IMR-90 (cell line): Measurements from ENCODE around the gene RHBDF1.
"Not testable (repeated sequence)": the region's sequence is repeated elsewhere in the genome, so short reads cannot be mapped to it uniquely, and the experiment has no call there.

Experiments
- BHLHE40 ChIP-seq: fragments of 150-350 bp; IDR thresholded peaks from 2 replicates; pipeline ENCODE4 v1.6.1; 2016; ENCODE audit warnings: mild to moderate bottlenecking, low read depth, low read length
- CEBPB ChIP-seq: IDR thresholded peaks from 2 replicates; pipeline ENCODE4 v1.6.1; 2012; ENCODE audit warnings: low read depth, low read length, improper control_type of control experiment
- FOS ChIP-seq: fragments of 150-350 bp; IDR thresholded peaks from 2 replicates; pipeline ENCODE4 v1.6.1; 2016; ENCODE audit warnings: low read depth, low read length
- NFE2L2 ChIP-seq: fragments of 150-350 bp; IDR thresholded peaks from 2 replicates; pipeline ENCODE4 v1.6.1; 2016; ENCODE audit warnings: low read depth, mild to moderate bottlenecking, low read length
- POLR2A ChIP-seq: IDR thresholded peaks from 2 replicates; pipeline ENCODE4 v1.6.1; 2012; ENCODE audit warnings: mild to moderate bottlenecking, low read depth, low read length
- RFX5 ChIP-seq: IDR thresholded peaks from 2 replicates; pipeline ENCODE4 v1.8.0; 2012; ENCODE audit warnings: low read depth, mild to moderate bottlenecking, low read length, moderate library complexity
- SMC3 ChIP-seq: fragments of 150-350 bp; IDR thresholded peaks from 2 replicates; pipeline ENCODE4 v1.6.1; 2016; ENCODE audit warnings: low read depth, mild to moderate bottlenecking, antibody characterized with exemption, low read length, moderate library complexity
- TF ChIP-seq, protein P1 (sequence below): conservative IDR thresholded peaks from 2 replicates; pipeline ENCODE4 v1.5.1; 2012; ENCODE audit warnings: mild to moderate bottlenecking, low read depth, low read length, improper control_type of control experiment
- TF ChIP-seq, protein P2 (sequence below): fragments of 150-350 bp; IDR thresholded peaks from 2 replicates; pipeline ENCODE4 v1.6.1; 2017; ENCODE audit warnings: mild to moderate bottlenecking, antibody characterized with exemption, low read length, low read depth

DNA sequence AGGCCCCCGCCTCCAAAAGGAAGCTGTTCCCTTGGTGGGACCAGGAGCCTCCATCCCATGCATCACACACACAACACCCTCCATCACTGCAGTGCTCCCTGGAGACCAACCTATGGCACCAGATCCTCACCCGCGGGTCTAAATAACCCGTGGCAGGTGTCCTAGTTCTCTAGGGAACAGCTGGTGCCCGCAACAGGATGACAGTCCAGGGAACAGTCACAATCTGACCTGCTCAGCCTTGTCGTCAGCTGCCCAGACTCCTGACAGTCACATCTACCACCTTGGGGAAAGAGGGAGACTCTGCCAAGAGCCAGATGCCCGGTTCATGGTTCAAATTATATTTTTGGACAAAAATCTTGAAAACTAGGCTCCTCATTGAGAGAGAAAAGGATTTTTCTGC is 41.8 kb downstream of the RHBDF1 start:
- not testable (repeated sequence) for TF ChIP-seq RFX5, FOS, BHLHE40, SMC3, POLR2A, NFE2L2, CEBPB
- TF ChIP-seq, protein P1, sequence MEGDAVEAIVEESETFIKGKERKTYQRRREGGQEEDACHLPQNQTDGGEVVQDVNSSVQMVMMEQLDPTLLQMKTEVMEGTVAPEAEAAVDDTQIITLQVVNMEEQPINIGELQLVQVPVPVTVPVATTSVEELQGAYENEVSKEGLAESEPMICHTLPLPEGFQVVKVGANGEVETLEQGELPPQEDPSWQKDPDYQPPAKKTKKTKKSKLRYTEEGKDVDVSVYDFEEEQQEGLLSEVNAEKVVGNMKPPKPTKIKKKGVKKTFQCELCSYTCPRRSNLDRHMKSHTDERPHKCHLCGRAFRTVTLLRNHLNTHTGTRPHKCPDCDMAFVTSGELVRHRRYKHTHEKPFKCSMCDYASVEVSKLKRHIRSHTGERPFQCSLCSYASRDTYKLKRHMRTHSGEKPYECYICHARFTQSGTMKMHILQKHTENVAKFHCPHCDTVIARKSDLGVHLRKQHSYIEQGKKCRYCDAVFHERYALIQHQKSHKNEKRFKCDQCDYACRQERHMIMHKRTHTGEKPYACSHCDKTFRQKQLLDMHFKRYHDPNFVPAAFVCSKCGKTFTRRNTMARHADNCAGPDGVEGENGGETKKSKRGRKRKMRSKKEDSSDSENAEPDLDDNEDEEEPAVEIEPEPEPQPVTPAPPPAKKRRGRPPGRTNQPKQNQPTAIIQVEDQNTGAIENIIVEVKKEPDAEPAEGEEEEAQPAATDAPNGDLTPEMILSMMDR, result not testable (repeated sequence)
- TF ChIP-seq, protein P2, sequence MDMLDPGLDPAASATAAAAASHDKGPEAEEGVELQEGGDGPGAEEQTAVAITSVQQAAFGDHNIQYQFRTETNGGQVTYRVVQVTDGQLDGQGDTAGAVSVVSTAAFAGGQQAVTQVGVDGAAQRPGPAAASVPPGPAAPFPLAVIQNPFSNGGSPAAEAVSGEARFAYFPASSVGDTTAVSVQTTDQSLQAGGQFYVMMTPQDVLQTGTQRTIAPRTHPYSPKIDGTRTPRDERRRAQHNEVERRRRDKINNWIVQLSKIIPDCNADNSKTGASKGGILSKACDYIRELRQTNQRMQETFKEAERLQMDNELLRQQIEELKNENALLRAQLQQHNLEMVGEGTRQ, result not testable (repeated sequence)
